PFSK-1 (cell line): Measurements from ENCODE around the gene ISM1.

Experiments
- TAF1 ChIP-seq: IDR thresholded peaks from 2 replicates; pipeline ENCODE4 v1.6.1; 2012; ENCODE audit warnings: low read length, control low read depth, borderline replicate concordance; ENCODE audit not compliant: insufficient read depth
- TF ChIP-seq, protein P1 (sequence below), 2 experiments: IDR thresholded peaks; 2 replicates each; pipeline versions ENCODE4 v1.6.1 to v1.8.0; 2011 to 2012; ENCODE audit warnings: low read depth in 2 of 2, low read length in 2 of 2, control low read depth in 1 of 2, inconsistent platforms in 1 of 2, mild to moderate bottlenecking in 1 of 2, moderate library complexity in 1 of 2; ENCODE audit not compliant: insufficient read depth in 1 of 2

GRCh38 chr20:13342469-13343242 is 121.6 kb downstream of the ISM1 start:
- TF ChIP-seq TAF1 = no peak
- TF ChIP-seq, protein P1, sequence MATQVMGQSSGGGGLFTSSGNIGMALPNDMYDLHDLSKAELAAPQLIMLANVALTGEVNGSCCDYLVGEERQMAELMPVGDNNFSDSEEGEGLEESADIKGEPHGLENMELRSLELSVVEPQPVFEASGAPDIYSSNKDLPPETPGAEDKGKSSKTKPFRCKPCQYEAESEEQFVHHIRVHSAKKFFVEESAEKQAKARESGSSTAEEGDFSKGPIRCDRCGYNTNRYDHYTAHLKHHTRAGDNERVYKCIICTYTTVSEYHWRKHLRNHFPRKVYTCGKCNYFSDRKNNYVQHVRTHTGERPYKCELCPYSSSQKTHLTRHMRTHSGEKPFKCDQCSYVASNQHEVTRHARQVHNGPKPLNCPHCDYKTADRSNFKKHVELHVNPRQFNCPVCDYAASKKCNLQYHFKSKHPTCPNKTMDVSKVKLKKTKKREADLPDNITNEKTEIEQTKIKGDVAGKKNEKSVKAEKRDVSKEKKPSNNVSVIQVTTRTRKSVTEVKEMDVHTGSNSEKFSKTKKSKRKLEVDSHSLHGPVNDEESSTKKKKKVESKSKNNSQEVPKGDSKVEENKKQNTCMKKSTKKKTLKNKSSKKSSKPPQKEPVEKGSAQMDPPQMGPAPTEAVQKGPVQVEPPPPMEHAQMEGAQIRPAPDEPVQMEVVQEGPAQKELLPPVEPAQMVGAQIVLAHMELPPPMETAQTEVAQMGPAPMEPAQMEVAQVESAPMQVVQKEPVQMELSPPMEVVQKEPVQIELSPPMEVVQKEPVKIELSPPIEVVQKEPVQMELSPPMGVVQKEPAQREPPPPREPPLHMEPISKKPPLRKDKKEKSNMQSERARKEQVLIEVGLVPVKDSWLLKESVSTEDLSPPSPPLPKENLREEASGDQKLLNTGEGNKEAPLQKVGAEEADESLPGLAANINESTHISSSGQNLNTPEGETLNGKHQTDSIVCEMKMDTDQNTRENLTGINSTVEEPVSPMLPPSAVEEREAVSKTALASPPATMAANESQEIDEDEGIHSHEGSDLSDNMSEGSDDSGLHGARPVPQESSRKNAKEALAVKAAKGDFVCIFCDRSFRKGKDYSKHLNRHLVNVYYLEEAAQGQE (IDR thresholded peaks at IDR 0.05; ENCODE audit: insufficient read depth in 1 of 2, low read depth in 2 of 2, low read length in 2 of 2) = no peak
